CD4-positive, alpha-beta T cell treated with Interleukin-10 for 1 hour (primary cell): ENCODE results near the gene SPATS2.
A peak's percentile ranks its signal among the peaks of the same experiment; 100 is the strongest.
"Not testable (repeated sequence)": the region's sequence is repeated elsewhere in the genome, so short reads cannot be mapped to it uniquely, and the experiment has no call there.

Experiments used
- DNase-seq: peaks from one replicate; pipeline ENCODE4 v3.0.0-alpha.2; 2020

Gene SPATS2

GRCh38 chr12:49525942-49526341 is 158.7 kb downstream of the SPATS2 start:
- DNase-seq = no peak

- DNase-seq = no peak
Observed at GRCh38 chr12:49527361-49528130, 160.3 kb downstream of the SPATS2 start.

GRCh38 chr12:49529414-49529813 is 162.2 kb downstream of the SPATS2 start:
- DNase-seq = no peak

- DNase-seq = no peak
Observed at GRCh38 chr12:49531745-49532144, 164.5 kb downstream of the SPATS2 start.

- no peak for DNase-seq
Observed at GRCh38 chr12:49533331-49533730, 166.1 kb downstream of the SPATS2 start.

GRCh38 chr12:49534122-49534521 is 166.9 kb downstream of the SPATS2 start:
- DNase-seq = not testable (repeated sequence)

GRCh38 chr12:49534731-49535278 is 167.5 kb downstream of the SPATS2 start:
- DNase-seq = no peak

- no peak for DNase-seq
Observed at GRCh38 chr12:49535921-49536525, 168.8 kb downstream of the SPATS2 start.

GRCh38 chr12:49536526-49537071 is 169.3 kb downstream of the SPATS2 start:
- DNase-seq = no peak

- DNase-seq = no peak
Observed at GRCh38 chr12:49537231-49537751, 170.0 kb downstream of the SPATS2 start.

GRCh38 chr12:49537752-49538509 is 170.7 kb downstream of the SPATS2 start:
- peak; percentile 24 for DNase-seq

GRCh38 chr12:49538510-49539403 is 171.5 kb downstream of the SPATS2 start, which contains the start of gene KCNH3:
Gene KCNH3, plus strand, starts transcription at chr12:49539030. Its CDS starts 387 bp downstream, at chr12:49539417.
- peak; percentile 93 for DNase-seq

- DNase-seq = no peak
Observed at GRCh38 chr12:49539406-49540228, 172.4 kb downstream of the SPATS2 start.

- DNase-seq = no peak
Observed at GRCh38 chr12:49540229-49541139, 173.2 kb downstream of the SPATS2 start.

- no peak for DNase-seq
Observed at GRCh38 chr12:49541140-49541861, 174.0 kb downstream of the SPATS2 start.

GRCh38 chr12:49541911-49542505 is 174.7 kb downstream of the SPATS2 start:
- DNase-seq = no peak

- DNase-seq = no peak
Observed at GRCh38 chr12:49542592-49543160, 175.4 kb downstream of the SPATS2 start.
